IPS-20b (cell line): ENCODE data around the gene ACTRT2.

Experiments
- H3K27ac ChIP-seq: one replicate; pipeline ENCODE4 v1.5.1; 2013; ENCODE audit warnings: low read length
- H3K27me3 ChIP-seq: 2 replicates; pipeline ENCODE4 v1.6.1; 2013; ENCODE audit warnings: mild to moderate bottlenecking, low read length, inconsistent platforms; ENCODE audit not compliant: insufficient read depth
- H3K36me3 ChIP-seq: 2 replicates; pipeline ENCODE4 v1.6.1; 2013; ENCODE audit warnings: low read depth, mild to moderate bottlenecking, inconsistent platforms, low read length, moderate library complexity; ENCODE audit not compliant: insufficient read depth
- H3K4me1 ChIP-seq: 2 replicates; pipeline ENCODE4 v1.6.1; 2013; ENCODE audit warnings: mild to moderate bottlenecking, control low read depth, inconsistent platforms, low read length, moderate library complexity; ENCODE audit not compliant: insufficient read depth
- H3K4me3 ChIP-seq: 2 replicates; pipeline ENCODE4 v1.5.1; 2013; ENCODE audit warnings: mild to moderate bottlenecking, low read length, inconsistent platforms
- H3K9ac ChIP-seq: 2 replicates; pipeline ENCODE4 v1.6.1; 2013; ENCODE audit warnings: low read depth, mild to moderate bottlenecking, inconsistent platforms, low read length, moderate library complexity
- H3K9me3 ChIP-seq: 2 replicates; pipeline ENCODE4 v1.6.1; 2013; ENCODE audit warnings: mild to moderate bottlenecking, low read depth, low read length, inconsistent platforms; ENCODE audit not compliant: insufficient read depth

The ACTRT2 gene

DNA sequence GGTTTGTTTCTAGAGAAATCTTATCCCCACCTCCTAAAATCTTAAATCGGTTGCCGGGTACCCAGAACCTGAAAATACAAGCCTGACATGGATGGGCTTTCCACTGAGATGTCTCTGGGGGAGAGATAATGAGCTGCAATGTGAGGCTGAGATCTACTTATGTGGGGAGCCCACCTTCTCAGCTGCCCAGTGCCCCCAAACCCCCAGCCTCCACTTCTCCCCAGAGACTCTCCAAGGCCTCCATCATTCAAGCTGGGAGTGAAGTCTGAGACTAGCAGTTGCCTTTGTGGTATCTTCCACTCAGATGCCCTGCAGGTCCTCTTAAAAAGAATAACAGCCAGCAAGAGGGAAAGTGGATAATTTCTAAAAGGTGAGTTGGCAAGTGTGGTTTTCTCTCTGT, 11.7 kb upstream of the ACTRT2 start:
- H3K4me1 ChIP-seq: 0 out of 2 replicates have a peak, but pooled peaks cover 3% of the 10 kb centered on the region
- H3K36me3 ChIP-seq: no peaks in the 10 kb centered on the region
- peaks cover 36% of the 10 kb centered on the region for H3K9me3 ChIP-seq
- H3K9ac ChIP-seq: no peak overlapping the region
- no peak overlapping the region for H3K4me3 ChIP-seq
- peaks cover 27% of the 10 kb centered on the region for H3K27me3 ChIP-seq
- H3K27ac ChIP-seq: no peak overlapping the region

DNA sequence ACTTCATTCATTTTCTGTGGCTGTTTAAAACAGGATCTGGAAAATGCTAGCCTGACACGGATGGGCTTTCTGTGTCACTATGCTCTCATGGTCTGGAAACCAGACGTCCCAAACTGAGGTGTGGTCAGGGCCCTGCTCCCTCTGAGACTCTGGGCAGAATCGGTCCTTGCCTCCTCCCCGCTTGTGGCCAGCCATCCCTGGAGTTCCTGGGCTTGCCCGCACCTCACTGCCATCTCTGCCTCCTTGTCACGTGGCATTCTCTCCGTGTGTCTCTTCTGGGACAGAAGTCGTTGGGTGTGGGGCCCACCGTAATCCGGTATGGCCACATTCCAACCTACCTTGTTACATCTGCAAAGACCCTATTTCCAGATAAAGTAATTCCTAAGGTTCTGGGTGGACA, 10.1 kb upstream of the ACTRT2 start:
- Histone ChIP-seq H3K36me3 (no peaks in the 10 kb centered on the region), H3K27me3 (peaks cover 32% of the 10 kb centered on the region), H3K4me3 (no peak overlapping the region), H3K27ac (no peak overlapping the region), H3K4me1 (0 out of 2 replicates have a peak, but pooled peaks cover 3% of the 10 kb centered on the region), H3K9me3 (peaks cover 35% of the 10 kb centered on the region), H3K9ac (no peak overlapping the region)

DNA sequence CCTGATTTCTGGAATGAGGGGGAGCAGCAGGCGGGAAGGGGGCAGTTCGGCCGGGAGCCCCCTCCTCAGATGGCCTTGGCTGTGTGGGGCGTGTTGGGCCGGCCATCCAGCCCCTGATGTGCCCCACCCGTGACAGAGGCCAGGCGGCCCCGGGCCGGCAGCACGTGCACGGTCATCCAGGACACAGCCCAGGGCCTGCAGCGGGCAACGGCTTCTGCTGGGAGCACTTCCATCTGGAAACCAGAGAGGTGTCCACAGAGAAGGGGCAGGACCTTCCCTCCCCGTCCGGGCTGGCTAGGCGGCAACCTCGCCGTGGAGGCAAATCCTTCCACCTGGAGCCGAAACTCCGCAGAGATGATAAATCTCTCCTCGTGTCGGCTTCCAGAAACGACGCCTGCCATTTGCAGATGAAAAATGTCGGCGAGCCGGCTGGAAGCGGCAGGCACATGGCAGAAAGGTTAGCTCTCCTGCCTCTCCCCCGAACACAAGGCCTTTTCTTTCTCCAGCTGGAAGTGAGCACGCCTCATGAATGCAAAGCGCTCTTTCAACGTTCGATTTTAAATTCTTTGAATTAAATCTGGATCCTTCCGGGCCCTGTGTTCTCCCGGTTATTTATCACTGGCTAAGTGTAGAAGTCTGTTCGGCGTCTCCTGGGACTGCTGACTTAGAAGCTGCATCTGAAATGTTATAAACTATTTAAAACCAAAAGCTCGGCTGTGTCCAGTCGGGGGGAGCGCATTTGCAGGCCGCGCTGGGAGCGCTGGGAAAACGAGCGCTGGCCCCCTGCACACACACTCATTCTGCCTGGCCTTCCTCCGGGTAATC, 9.4 kb upstream of the ACTRT2 start:
- H3K27me3 ChIP-seq: peaks cover 32% of the 10 kb centered on the region
- H3K9ac ChIP-seq: no peak overlapping the region
- no peaks in the 10 kb centered on the region for H3K36me3 ChIP-seq
- H3K4me3 ChIP-seq: no peak overlapping the region
- H3K9me3 ChIP-seq: peaks cover 28% of the 10 kb centered on the region
- H3K4me1 ChIP-seq: 0 out of 2 replicates have a peak, but pooled peaks cover 3% of the 10 kb centered on the region
- no peak overlapping the region for H3K27ac ChIP-seq

DNA sequence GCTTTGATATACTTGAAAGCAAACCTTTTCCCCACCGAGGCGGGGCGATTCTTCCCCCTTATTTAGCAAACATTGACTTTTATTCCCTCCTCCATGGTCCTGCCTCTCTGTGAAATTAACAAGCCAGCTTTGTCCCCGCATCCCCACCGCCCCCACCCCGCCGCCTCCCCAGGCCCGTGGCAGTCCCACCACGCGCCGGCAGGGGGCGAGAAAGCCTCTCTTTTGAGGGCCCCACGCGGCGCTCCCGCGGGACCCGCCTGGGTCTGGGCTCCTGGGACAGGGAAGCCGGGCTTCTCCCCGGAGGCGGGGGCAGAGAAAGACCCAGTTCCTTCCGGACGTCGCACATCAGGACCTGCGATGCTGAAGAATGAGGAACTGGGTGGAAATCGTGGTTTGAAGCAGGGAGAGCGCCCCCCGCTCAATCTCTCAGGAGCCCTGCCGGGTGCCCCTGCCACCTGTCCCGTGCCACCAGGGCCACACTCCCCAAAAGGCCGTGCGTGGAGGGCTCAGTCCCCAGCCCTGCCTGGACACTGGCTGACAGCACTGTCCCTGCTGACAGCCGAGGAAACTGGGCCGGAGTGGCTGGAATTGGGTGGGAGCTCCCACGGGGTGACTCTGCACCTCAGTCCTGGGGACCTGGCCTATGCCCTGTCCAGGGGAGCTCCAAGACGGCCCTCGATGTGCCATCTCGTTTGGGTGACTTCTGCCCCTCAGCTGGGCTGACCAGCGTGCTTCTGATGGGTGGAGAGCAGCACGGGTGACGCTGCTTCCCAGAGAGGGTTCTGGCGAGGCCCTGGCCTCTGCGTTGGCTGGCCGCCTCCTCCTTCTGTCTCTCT, 8.6 kb upstream of the ACTRT2 start:
- Histone ChIP-seq H3K27me3 (peaks cover 32% of the 10 kb centered on the region), H3K9me3 (peaks cover 20% of the 10 kb centered on the region), H3K4me1 (0 out of 2 replicates have a peak, but pooled peaks cover 3% of the 10 kb centered on the region), H3K9ac (no peak overlapping the region), H3K4me3 (no peak overlapping the region), H3K36me3 (no peaks in the 10 kb centered on the region), H3K27ac (no peak overlapping the region)

DNA sequence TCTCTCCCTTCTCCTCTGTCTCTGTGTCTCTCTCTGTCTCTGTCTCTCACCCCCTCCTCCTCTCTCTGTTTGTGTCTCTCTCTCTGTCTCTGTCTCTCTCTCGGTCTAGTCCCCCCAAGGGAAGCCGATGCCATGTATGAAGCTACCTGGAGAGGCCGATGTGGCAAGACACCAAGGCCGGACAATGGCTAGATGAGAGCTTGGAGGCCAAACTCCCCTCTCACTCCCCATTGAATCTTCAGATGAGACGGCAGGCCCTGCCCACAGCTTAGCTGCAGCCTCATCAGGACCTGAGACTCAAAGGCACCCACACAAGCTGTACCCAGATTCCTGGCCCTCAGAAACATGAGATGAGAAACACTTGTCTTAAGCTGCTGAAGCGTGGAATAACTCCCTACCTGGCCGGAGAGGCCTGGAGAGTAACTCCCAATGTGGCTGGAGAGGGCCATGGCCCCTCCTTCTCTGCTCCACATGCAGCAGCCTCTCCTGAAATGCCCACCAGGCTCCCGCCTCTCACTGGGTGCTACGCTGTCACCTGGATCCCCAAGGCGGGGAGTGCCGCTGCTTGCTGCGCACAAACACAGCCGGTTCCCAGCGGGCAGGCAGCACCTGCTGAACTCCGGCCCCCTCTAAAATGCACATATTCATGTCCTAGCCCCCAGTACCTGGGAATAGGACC, 7.8 kb upstream of the ACTRT2 start:
- Histone ChIP-seq H3K9me3 (peaks cover 11% of the 10 kb centered on the region), H3K4me3 (no peak overlapping the region), H3K27me3 (peaks cover 32% of the 10 kb centered on the region), H3K4me1 (0 out of 2 replicates have a peak, but pooled peaks cover 3% of the 10 kb centered on the region), H3K9ac (no peak overlapping the region), H3K27ac (no peak overlapping the region), H3K36me3 (no peaks in the 10 kb centered on the region)

DNA sequence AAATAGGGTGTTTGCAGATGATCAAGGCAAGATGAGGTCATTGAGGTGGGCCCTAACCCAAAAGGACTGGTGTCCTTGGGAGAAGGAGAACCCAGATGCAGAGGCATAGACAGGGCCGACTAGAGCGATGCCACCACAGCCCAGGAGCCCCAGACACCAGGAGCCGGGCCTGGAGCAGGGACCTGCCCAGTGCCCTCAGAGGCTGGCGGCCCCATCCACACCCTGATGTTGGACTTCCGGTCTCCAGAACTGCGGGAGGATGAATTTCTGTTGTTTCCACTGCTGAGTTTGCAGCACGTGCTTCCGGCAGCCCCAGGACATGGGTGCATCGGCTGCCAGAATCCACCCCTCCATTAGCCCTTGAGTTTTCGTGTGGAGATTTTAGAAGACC, 7.2 kb upstream of the ACTRT2 start:
- Histone ChIP-seq H3K4me3 (no peak overlapping the region), H3K27ac (no peak overlapping the region), H3K9ac (no peak overlapping the region), H3K9me3 (peaks cover 6% of the 10 kb centered on the region), H3K36me3 (no peaks in the 10 kb centered on the region), H3K27me3 (peaks cover 32% of the 10 kb centered on the region), H3K4me1 (0 out of 2 replicates have a peak, but pooled peaks cover 3% of the 10 kb centered on the region)

GRCh38 chr1:3014443-3015268, 6.6 kb upstream of the ACTRT2 start:
- Histone ChIP-seq H3K9me3 (no peaks in the 10 kb centered on the region; the same call in 1 of the 2 replicates), H3K4me3 (no peak overlapping the region), H3K9ac (no peak overlapping the region), H3K4me1 (0 out of 2 replicates have a peak, but pooled peaks cover 3% of the 10 kb centered on the region), H3K27me3 (peaks cover 32% of the 10 kb centered on the region), H3K36me3 (no peaks in the 10 kb centered on the region), H3K27ac (no peak overlapping the region)

DNA sequence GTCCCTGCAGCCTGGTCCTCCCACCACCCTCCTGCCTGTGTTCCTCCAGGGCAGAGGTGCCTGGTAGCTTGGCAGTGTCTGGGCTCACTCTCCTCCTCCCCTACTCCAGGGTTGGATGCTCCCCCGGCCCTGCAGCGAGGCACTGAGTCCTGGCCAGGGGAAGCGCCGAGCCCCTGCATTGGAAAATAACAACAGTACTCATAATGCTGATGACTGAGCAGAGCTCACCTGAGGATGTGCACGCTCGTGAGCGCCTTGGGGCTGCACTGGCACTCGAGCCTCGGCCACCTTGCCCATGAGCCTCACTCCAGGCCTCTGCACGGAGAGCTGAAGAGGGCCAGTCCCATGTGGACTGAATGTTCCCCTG, 6.0 kb upstream of the ACTRT2 start:
- Histone ChIP-seq H3K9ac (no peak overlapping the region), H3K27me3 (peaks cover 32% of the 10 kb centered on the region), H3K4me3 (no peak overlapping the region), H3K9me3 (no peaks in the 10 kb centered on the region), H3K27ac (no peak overlapping the region), H3K4me1 (0 out of 2 replicates have a peak, but pooled peaks cover 3% of the 10 kb centered on the region), H3K36me3 (no peaks in the 10 kb centered on the region)

DNA sequence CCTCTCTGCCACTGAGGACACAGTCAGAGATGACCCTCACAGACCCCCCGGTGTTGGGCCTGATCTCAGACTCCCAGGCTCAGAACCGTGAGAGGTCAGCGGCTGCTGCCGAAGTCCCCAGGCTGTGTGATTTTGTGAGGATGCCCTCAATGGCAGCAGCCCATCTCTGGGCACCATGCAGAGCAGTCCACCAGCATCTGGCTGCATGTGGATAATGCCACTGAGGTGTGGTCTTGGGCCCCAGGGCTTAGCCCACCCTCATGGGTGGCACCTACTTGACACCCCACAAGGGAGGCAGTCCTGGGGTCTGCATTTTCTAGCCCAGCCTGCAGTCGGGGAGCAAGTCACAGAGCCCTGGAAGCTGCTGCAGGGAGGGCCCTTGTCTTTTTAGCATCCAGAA, 5.5 kb upstream of the ACTRT2 start:
- Histone ChIP-seq H3K9ac (no peak overlapping the region), H3K9me3 (no peaks in the 10 kb centered on the region), H3K4me1 (peaks cover 6% of the 10 kb centered on the region; the same call in 1 of the 2 replicates), H3K36me3 (no peaks in the 10 kb centered on the region), H3K27me3 (peaks cover 32% of the 10 kb centered on the region), H3K27ac (no peak overlapping the region), H3K4me3 (no peak overlapping the region)

DNA sequence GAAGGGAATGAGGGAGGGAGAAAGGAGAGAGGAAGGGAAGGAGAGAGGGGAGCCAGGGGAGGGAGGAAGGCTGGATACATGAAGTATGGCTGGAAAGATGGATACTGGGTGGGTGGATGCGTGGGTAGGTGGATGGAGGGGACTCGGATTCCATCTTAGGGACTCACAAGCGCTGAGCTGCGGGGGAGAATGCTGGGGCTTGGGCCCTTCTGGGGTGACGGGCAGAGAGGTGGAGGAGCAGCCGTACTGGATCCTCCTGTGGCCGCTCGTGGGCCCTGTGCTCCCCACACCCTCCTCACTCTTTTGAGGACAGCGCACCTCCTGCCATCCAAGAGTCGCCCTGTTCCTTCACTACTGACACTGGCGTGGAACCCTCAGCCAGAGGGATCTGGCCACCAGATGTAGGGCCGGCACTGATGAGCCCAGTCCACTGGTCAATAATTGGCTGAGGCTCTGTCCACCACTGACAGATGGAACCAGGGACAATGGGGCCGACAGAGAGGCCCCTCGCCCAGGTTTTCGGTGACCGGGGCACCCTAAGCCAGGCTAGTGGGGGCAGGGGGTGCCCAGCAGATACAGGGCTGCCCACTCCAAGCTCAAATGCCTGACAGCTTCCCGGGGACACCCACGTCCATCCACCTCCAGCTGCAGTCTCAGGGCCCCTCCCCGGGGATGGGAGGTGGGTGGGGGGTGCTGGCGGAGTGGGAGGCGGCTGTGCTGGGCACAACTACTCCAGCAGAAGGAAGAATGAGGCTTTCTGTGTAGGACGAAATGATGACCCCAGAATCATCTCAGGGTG, 4.4 kb upstream of the ACTRT2 start:
- H3K4me1 ChIP-seq: peaks cover 12% of the 10 kb centered on the region; the same call in 1 of the 2 replicates
- no peaks in the 10 kb centered on the region for H3K9me3 ChIP-seq
- H3K27ac ChIP-seq: no peak overlapping the region
- no peaks in the 10 kb centered on the region for H3K36me3 ChIP-seq
- H3K27me3 ChIP-seq: peaks cover 30% of the 10 kb centered on the region
- H3K4me3 ChIP-seq: no peak overlapping the region
- H3K9ac ChIP-seq: no peak overlapping the region
